Spinal cord (tissue), 10 donors: ENCODE data around the gene SESN1. TPM values are rescaled to one million over a fixed set of nuclear protein-coding genes. Genes with fewer than 3 reads are reported as not detected.

ENCODE experiments used
- DNase-seq, 6 donors: peaks; one replicate each; pipeline versions ENCODE4 v3.0.0 to v3.0.0-alpha.2; 2013 to 2015; ENCODE audit warnings: low spot score in 6 of 6, low read depth in 4 of 6
- H3K27ac ChIP-seq: one replicate; pipeline ENCODE4 v1.5.1; 2013; ENCODE audit warnings: low read depth, low read length, control low read depth
- H3K27me3 ChIP-seq: one replicate; pipeline ENCODE4 v1.6.1; 2013; ENCODE audit warnings: low read length; ENCODE audit not compliant: control insufficient read depth, insufficient read depth
- H3K36me3 ChIP-seq: one replicate; pipeline ENCODE4 v1.6.1; 2013; ENCODE audit warnings: low read length; ENCODE audit not compliant: control insufficient read depth, insufficient read depth
- H3K4me1 ChIP-seq: one replicate; pipeline ENCODE4 v1.6.1; 2013; ENCODE audit warnings: low read length; ENCODE audit not compliant: control insufficient read depth, insufficient read depth
- H3K4me3 ChIP-seq: one replicate; pipeline ENCODE4 v1.5.1; 2013; ENCODE audit warnings: low read depth, low read length, control low read depth
- H3K9me3 ChIP-seq: one replicate; pipeline ENCODE4 v1.6.1; 2013; ENCODE audit warnings: low read length; ENCODE audit not compliant: control insufficient read depth, insufficient read depth
- WGBS: methylation state at CpG from one replicate; pipeline ENCODE4 v1.1.5; 2013; ENCODE audit warnings: missing lambda C conversion rate; ENCODE audit not compliant: insufficient coverage; 5-methylcytosine and 5-hydroxymethylcytosine counted together
- polyA plus RNA-seq, 2 donors: library from polyadenylated mRNA; unstranded; fragments of 120-200 nt; gene quantifications; one replicate each; pipeline ENCODE4 v1.2.1, GENCODE V29; 2013; ENCODE audit not compliant: insufficient read length in 2 of 2
- total RNA-seq, 2 donors: library from RNA; depleted of rRNA in 1 of 2; stranded (reverse); fragments of 120-200 nt in 1 of 2; fragments of >200 nt in 1 of 2; gene quantifications; one replicate each; pipeline versions ENCODE4 v1.2.3 to v1.2.4, GENCODE V29; 2013 to 2014
- donor health status: healthy.

The SESN1 gene
- total and polyA plus RNA-seq, 4 donors, result 25.3 to 68.6 (median 43.4) TPM

GRCh38 chr6:108948181-108948661 is 146.4 kb downstream of the SESN1 start:
- Histone ChIP-seq H3K9me3 (no peaks in the 10 kb centered on the region), H3K4me1 (peaks cover 20% of the 10 kb centered on the region), H3K27me3 (no peaks in the 10 kb centered on the region), H3K27ac (peak overlapping the region; percentile 74), H3K4me3 (no peak overlapping the region), H3K36me3 (peaks cover 7% of the 10 kb centered on the region)
- WGBS, result 46% methylated on average over 7 of the region's 7 CpGs
- DNase-seq, result peak in 2 of 6 donors; percentile 63 to 95

GRCh38 chr6:108947114-108947854 is 147.4 kb downstream of the SESN1 start:
- DNase-seq, result peak in 1 of 6 donors; percentile 68
- Histone ChIP-seq H3K36me3 (peaks cover 3% of the 10 kb centered on the region), H3K27me3 (no peaks in the 10 kb centered on the region), H3K4me3 (no peak overlapping the region), H3K4me1 (peaks cover 20% of the 10 kb centered on the region), H3K9me3 (no peaks in the 10 kb centered on the region), H3K27ac (peak overlapping the region; percentile 74)
- 85% methylated on average over 2 of the region's 5 CpGs for WGBS

GRCh38 chr6:108946695-108947094 is 148.0 kb downstream of the SESN1 start:
- Histone ChIP-seq H3K4me1 (peaks cover 20% of the 10 kb centered on the region), H3K27ac (peak overlapping the region; percentile 89), H3K4me3 (no peak overlapping the region), H3K27me3 (no peaks in the 10 kb centered on the region), H3K9me3 (no peaks in the 10 kb centered on the region), H3K36me3 (peaks cover 3% of the 10 kb centered on the region)
- 95% methylated on average over 1 of the region's 3 CpGs for WGBS
- DNase-seq, result peak in 1 of 6 donors; percentile 44

DNA sequence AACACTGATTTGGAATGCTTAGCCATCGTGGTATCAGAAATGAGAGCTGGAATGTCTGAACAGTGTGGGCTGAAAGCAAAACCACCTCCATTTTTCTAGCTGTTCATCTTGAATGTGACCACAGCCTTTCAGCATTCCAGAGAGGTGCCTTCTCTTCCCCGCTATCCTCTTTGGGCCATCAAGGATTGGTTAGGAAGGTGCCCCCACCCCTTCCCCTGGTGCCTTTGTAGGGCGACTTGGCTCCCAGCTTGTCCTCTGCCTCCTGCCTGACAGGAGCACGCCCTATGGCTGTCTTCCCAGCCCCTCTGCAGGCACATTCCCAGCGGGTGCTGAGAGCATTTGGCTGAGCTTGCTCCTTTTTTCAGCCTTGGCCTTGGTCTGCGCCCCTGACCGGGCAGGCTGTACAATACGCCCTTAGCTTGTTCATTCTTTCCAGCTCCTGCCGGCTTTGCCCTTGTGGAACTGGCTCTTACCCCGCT is 148.9 kb downstream of the SESN1 start:
- Histone ChIP-seq H3K4me1 (peaks cover 20% of the 10 kb centered on the region), H3K27ac (peak overlapping the region; percentile 89), H3K9me3 (no peaks in the 10 kb centered on the region), H3K36me3 (no peaks in the 10 kb centered on the region), H3K27me3 (no peaks in the 10 kb centered on the region), H3K4me3 (no peak overlapping the region)
- DNase-seq, result peak in 4 of 6 donors; percentile 47 to 94 (median 72)
- 27% methylated on average over 10 of the region's 10 CpGs for WGBS

GRCh38 chr6:108944707-108945680 is 149.7 kb downstream of the SESN1 start:
- Histone ChIP-seq H3K27me3 (no peaks in the 10 kb centered on the region), H3K4me3 (no peak overlapping the region), H3K27ac (peak overlapping the region; percentile 89), H3K36me3 (no peaks in the 10 kb centered on the region), H3K4me1 (peaks cover 20% of the 10 kb centered on the region), H3K9me3 (no peaks in the 10 kb centered on the region)
- WGBS, result 32% methylated on average over 5 of the region's 12 CpGs
- DNase-seq, result peak in 3 of 6 donors; percentile 17 to 89 (median 61)

GRCh38 chr6:108944071-108944470 is 150.6 kb downstream of the SESN1 start:
- H3K36me3 ChIP-seq, result no peaks in the 10 kb centered on the region
- H3K9me3 ChIP-seq, result no peaks in the 10 kb centered on the region
- H3K27me3 ChIP-seq, result no peaks in the 10 kb centered on the region
- no peak overlapping the region for H3K4me3 ChIP-seq
- WGBS, result 70% methylated on average over 1 of the region's 1 CpG
- peaks cover 20% of the 10 kb centered on the region for H3K4me1 ChIP-seq
- H3K27ac ChIP-seq, result peak overlapping the region; percentile 89
- DNase-seq, result peak in 1 of 6 donors; percentile 51

- no peak overlapping the region for H3K27ac ChIP-seq
- H3K9me3 ChIP-seq, result no peaks in the 10 kb centered on the region
- H3K4me1 ChIP-seq, result peaks cover 17% of the 10 kb centered on the region
- H3K36me3 ChIP-seq, result no peaks in the 10 kb centered on the region
- no peaks in the 10 kb centered on the region for H3K27me3 ChIP-seq
- H3K4me3 ChIP-seq, result no peak overlapping the region
- DNase-seq, result no peak
- WGBS, result no CpG with 5 or more reads among the region's 9 CpGs
Measured at GRCh38 chr6:108942556-108943492, 151.8 kb downstream of the SESN1 start.

DNA sequence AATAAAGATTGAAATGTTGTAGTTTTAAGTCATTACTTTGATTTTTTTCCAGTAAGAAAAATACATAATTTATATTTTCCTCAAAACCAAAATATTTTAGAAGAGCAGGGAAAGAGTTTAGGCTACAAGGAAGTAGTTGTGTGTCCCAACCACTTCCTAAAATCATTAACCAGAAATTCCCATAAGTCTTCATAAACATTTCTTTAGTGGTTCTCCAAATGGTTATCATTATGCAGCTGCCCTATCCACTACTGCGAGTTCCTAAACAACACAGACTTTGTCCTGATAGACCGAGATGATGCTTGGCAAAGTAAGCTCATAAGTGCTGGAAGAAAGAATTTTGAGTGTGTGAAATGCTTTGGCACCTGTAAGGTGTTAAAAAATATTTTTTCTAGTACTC is 152.8 kb downstream of the SESN1 start:
- H3K4me1 ChIP-seq, result peaks cover 15% of the 10 kb centered on the region
- no peaks in the 10 kb centered on the region for H3K27me3 ChIP-seq
- no peaks in the 10 kb centered on the region for H3K9me3 ChIP-seq
- no peak overlapping the region for H3K27ac ChIP-seq
- no CpG with 5 or more reads among the region's 2 CpGs for WGBS
- no peak overlapping the region for H3K4me3 ChIP-seq
- no peak for DNase-seq
- H3K36me3 ChIP-seq, result no peaks in the 10 kb centered on the region

DNA sequence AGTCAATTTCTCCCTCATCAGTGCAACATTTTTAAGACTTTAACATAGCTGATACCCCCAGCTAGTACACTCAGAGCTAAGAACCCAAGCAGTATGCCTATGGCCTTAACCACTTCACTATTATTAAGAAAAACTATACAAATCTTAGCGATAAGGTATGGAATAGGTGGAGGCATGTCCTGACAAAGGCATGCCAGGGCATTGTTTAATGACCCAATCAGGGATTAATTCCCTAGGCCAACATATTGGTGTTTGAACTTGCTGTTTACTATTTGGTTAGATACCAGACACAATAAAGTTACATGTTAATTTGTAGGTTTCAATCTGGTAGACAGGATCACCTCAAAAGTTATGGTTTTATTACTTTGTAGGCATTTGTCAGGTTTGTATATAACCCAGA is 153.4 kb downstream of the SESN1 start:
- Histone ChIP-seq H3K4me3 (no peak overlapping the region), H3K27ac (no peak overlapping the region), H3K4me1 (peaks cover 12% of the 10 kb centered on the region), H3K9me3 (no peaks in the 10 kb centered on the region), H3K36me3 (no peaks in the 10 kb centered on the region), H3K27me3 (no peaks in the 10 kb centered on the region)
- no peak for DNase-seq
- no CpG with 5 or more reads among the region's 1 CpG for WGBS
